Hematopoietic multipotent progenitor cell treated with erythropoietin and hydrocortisone succinate and interleukin-3 and kit ligand, for 17 days (in vitro differentiated cells): ENCODE measurements around the gene TREH.

ENCODE experiments used
- DNase-seq: peaks from one replicate; pipeline ENCODE4 v3.0.0-alpha.2; 2015; ENCODE audit warnings: low spot score

Gene TREH

DNA sequence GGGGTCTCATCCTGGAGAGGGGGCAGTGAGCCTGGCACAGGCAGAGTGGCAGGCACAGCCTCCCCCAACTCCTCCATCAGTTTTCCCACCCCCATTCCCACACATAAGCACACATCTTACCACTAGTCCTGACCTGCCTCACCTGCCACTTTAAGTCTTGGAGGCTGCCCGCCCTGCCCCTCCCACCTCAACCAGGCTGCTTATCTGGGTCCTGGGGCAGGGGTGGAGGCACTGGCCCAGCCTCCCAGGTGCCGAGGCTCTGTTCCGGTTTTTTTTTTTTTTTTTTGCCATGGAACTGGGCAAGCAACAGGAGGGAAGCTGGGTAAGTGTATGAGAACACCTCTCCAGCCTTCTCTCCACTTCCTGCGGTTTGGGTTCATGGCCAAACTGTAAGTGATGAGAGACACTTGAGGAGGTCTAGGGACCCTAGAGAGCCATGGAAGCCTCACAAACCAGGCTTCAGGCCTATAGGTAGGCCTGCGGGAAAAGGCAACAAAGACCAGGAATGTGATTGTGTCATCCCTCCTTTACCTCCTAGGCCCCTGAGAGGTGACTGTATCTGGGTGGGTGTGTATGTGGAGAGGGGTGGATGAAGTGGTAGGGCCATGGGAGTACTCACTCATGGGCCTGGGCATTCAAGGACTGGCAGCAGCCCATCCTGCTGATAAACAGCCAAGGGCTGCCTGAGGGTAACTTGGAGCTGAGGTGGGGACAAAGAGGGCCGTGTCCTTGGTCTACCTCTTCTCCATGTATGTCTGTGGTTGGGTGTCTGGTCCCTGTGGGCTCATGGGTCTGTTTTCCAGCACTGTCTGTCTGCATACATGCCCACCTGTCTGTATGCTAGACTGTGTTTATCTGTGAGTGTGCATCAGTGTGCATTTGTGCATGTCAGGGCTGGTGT is 49.4 kb downstream of the TREH start:
- no peak for DNase-seq

DNA sequence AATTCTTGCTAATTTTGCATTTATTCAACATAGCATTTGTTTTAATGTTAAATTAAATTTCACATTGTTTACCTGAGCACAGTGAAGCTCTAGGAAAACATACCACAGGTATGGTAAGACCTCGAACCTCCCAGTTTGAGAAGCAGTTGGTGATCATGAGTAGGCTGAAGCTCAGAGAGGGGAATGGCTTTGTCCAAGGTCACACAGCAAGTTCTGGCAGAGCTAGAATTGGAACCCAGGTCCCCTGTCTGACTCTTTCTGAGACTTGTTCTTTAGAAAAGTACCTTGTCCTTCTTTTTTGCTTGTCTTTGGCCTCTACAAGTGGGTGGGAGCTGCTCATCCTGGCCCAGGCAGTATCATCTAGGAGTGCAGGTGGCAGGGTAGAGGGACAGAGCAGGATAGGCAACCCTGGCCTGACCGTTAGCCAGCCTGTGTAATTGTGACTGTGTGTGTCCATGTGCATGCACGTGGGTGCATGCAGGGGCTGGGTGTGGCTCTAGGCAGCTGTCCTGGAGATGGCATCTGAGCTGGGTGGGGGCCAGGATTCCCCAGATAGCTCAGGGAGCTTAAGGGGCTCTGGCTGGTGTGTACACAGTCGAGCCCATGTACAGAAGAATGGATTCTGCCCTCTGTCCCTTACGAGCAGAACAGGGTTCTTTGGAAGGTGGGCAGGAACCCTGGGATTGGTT is 50.4 kb downstream of the TREH start:
- DNase-seq, result no peak

DNA sequence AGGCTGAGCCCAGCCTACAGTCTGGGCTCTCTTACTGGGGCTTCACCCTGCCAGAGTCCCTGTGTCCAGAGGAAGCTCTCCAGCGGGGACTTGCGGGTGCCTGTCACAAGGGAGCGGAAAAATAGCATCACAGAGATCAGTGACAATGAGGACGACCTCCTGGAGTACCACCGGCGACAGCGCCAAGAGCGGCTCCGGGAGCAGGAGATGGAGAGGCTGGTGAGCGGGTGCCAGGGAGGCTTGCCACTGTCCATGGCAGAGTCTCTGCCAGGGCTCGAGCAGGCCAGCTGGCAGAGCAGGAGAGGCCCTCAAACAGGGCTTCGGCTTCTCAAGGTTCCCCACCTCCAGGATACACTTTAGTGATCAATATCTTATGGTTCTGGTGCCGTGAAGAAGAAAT is 51.0 kb downstream of the TREH start:
- DNase-seq, result no peak

DNA sequence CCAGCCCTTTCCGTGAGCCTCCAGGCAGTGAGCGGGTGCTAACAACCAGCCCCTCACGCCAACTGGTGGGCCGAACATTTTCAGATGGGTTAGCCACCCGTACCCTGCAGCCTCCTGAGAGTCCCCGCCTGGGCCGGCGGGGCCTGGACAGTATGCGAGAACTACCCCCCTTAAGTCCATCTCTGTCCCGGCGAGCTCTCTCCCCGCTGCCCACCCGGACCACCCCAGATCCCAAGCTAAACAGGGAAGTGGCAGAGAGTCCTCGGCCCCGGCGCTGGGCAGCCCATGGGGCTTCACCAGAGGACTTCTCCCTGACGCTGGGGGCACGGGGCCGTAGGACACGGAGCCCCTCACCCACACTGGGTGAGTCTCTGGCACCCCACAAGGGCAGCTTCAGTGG is 51.4 kb downstream of the TREH start:
- DNase-seq, result no peak

DNA sequence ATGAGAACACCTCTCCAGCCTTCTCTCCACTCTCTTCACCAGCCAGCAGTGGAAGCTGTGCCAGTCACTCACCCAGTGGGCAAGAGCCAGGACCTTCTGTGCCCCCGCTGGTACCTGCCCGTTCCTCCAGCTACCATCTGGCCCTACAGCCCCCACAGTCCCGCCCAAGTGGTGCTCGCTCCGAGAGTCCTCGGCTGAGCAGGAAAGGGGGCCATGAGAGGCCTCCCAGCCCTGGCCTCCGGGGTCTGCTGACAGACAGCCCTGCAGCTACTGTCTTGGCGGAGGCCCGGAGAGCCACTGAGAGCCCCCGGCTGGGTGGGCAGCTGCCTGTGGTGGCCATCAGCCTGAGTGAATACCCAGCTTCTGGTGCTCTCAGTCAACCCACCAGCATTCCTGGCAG is 51.9 kb downstream of the TREH start:
- no peak for DNase-seq

DNA sequence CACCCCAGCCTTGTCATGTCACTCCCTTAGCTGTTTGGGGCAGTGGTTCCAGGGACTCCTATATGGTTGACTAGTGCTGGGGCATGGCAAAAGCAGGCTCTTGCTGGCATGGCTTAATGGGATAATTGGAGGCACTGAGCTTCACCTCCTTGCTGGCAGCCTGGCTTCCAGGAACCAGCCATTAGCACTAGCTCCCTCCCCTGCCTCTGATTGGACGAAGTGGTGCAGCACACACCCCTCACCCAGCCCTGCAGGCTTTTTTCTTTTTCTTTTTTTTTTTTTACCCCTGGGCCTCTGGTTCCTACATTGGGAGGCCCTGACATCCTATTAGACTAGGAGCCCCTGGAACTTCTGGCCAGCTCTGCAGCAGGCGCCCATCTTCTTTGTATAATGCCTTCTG is 53.5 kb downstream of the TREH start:
- DNase-seq, result no peak

DNA sequence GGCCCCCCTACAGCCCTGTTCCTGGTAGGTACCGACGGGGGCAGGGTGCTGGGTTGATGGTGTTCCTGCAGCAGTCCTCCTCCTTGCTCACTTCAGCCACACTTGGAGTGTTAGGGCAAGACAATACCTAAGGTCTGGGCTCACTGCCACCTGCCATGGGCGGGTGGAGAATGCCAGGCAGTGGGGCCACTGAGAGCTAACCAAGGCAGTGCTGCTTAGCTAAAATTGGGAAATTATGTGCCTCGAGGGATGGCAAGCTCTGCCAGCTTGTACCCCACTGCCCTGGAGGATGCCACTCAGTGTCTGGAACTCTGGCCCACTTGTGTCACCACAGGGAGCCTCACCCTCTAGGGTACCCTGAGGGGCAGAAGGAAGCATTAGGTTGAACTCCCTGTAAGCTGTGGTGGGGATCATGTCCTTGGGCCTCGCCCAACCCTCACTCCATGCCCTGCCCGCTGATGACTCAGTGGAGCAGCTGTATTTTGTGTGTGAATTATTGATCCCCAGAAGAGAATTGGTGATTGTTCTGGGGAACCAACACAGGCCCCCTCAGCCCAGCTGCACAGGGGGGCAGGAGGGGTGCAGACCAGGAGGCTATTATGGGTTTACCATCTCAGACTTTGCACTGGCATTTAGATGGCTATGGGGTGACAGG is 54.3 kb downstream of the TREH start:
- DNase-seq, result no peak

DNA sequence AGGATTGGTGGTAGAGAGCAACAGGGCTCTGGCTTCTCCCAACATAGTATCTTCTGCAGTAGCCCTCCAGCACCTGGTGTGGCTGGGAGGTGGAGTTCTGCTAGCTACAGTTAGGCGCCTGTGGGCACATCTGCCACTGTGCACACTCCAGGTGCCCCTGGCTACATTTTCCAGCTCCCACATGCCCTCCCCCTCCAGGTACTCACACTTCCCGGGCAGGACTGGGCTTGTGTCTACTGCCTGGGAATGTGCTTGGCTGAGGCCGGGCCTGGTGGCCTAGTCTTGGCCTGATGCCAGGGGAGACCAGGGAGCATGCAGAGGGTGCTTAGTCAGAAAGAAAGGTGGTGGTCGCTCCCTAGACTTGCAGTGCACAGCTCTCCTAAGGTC is 56.2 kb downstream of the TREH start:
- no peak for DNase-seq

DNA sequence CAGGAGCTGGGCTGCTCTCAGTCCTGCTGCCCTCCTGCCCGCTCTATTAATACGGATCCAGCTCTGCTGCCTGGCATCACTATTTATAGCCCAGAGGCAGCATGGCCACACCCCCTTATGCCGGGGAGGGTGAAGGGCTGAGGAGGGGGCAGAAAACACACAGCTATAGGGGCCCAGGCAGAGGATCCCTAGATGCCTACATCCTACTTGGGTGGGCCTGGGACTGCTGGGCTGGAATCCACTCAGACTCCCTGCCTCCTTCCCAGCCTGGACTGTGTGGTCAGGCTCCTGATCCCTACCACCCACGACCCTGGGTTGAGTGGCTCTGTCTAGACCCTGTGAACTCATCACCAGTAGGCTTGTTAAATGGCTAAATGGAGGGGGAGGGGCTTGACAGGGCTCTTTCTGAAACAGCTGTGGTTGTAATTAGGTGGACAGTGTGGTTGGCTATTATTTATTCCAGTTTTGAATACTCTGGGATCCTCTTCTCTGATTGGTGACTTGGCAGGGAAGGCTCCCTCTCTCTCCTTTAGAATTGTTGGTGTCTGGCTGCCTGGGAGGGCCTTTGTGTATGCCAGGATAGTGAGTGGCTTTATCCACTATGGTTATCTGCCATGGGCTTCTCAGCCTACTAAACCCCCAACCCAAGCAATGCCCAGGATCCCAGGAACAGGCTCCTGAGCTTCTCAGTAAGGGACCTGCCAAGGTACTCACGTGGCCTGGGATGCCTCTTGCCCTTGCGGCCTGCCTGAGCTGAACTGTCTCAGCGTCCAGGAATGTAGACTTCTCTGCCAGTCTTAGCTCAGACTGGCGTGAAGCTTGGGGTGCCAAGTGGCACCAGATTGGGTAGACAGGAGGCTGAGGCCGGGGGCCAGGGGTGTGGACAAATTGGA is 56.8 kb downstream of the TREH start:
- no peak for DNase-seq

DNA sequence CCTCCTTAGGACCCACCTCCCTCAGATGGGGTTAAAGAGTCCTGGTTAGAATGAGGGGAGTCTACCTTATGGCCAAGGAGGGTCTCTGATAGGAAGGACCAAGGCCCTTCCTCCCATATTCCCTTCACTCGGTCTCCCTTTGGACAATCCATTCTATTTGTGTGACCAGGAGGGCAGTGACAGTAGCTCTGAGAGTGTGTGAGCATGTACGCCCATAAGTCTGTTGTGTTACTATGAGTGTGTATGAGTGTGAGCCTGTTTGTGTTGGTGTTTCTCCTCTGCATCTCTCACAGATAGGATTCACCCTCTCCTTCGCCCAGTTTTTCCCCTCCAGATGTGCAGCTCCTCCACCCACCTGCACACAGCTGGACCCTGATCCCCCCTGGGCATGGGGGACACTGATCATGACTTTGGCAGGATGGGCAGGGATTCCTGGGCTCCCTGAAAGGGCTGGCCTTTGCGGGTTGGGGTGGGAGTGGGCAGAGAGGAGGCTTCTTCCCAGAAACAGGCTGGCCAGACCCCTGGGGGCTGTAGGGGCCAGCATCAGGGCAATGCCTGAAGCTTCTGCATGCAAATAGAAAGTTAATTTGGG is 57.6 kb downstream of the TREH start:
- DNase-seq, result no peak

DNA sequence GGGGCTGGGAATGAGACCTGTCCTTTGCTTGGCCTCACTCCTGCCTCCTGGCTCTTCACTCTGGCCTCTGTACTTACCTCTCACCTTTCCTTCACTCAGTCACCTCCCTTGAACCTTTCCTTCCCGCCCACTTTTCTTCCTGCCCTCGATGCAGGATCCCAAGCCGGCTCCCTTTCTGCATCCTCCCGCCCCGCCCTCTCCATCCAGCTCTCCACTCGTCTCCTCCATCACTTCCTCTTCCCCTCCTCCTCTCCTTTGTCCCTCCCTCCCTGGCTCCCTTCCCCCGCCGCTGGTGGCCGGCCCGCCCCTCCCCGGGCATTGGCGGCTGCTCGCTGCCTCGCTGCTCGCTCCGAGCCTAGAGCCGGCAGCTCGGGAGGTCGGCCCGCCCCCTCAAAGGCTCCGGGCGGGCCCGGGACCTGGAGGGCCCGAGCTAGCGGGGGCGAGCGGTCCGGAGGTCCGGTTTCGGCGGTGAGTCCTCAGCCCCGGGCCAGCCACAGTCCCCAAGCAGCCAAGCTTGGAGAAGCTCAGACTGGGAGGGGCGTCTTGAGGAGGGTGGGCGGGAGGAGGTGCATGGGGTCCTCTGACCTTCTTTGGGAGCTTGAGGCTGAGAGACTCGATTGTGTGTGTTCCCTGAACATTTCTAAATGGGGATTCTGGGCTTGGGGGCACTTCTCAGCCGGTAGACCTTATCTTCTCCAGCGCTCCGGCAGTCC is 58.2 kb downstream of the TREH start:
- no peak for DNase-seq

DNA sequence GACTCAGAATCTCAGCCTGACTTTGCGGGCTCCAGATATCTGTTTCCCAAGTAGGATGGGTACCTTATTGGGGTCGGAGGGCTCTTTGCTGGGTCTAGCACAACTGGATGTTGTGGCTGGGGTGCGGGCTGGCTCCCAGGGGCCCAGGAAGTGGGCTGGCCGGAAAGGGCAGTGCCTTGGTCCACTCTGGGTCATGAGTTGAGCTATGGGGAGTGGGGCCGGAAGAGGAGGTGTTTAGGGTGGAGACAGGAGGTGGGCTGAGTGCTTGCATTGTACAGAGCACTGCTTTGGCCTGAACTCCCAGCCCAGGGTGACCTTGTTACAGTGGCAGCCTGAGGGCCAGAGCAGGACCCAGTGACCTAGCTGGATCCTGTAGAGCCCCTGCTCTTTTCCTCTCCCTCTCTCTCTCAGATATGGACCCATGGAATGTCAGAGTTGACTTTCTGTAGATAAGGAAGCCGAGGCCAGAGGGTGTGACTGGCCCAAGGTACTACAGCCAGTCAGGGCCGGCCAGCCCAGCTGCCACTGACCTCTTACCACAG is 58.9 kb downstream of the TREH start:
- no peak for DNase-seq

DNA sequence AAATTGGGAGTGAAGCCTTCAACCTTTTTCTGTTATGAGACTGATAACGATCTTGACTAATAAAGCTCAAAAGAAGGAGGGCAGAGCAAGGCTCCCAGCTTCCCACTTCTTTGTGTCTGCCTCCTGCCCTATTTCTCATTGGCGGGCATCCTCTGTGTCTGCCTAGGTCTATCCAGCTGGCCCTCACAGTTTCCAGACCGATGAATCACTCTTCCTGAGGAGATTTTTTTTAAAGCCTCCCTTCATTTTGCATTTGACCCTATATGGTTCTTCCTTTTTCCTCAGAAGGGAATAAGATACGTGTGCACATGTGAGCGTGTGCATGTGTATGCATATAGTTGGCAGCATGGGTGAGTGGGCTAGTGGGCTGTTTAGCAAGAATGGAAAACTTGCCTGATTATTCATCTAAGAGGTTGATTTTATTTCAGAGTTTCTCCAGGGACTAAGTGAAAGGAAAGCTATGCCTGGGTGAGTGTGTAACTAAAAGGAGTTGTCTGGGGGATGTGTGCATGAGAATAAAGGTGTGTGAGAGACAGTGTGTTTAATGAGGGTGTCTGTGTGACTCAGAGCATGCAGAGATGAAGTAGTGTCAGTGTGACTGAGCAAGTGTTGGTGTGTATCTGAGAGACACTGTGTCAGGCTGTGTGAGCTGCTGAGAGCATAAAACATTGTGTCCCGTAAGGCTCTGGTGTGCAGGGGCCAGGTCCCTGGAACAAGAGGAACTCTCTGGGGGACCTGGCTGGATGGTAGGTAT is 59.8 kb downstream of the TREH start:
- DNase-seq, result no peak

DNA sequence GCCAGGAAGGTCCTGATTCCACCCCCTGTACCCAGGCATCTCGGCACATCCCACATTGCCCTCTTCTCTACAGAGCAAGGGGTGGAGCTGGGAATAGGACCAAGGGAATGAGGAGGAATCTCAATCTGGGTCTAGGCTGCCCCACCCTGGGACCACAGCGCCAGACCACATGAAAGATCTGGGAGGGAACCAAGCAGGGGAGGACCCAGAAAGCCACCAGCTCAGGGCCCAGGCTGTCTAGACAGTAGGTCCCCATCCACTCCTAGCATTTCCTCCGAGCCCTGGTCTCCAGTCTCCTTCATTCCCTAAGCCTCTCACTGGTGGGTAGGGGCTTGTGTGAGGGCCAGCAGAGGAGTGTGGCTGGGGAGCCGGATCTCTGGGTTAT is 60.5 kb downstream of the TREH start:
- no peak for DNase-seq

DNA sequence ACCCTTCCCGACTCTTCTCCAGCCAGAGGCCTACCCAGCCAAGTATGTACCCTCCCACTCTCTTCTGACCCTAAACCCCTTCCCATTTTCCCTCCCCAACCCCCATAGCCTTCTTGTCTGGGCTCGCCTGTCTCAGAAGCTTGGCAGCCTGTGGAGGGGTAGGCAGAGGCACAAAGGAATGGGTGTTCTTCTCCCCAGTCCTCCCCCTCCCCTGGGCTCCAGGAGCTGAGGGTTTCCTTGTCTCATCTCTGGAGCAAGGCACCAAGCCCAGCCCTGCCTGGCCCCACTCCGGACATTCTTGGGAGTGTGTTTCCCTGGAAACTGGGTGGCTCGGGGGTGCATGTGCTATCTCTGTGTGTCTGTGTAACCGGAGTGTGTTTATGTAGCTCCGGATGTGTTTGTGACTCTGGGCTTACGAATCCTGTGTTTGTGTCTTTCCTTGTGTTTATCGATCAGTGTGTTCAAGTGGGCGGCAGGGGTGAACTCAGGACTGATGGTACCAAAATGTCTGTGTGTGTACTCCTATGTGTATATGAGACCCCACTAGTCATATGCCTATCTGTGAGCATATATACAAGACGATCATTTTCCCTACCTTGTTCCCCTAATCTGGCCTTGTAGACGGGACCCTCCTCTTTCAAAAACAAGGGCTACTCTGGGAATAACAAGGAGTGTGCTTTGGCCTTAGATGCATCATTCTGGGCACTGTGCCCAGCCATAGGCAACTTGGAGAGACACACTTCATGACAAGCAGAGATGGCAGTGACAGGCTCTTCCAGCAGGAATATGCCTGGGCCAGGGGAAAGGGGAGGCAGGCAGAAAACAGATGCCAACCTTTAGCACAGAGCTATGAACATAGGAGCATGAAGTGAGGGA is 61.1 kb downstream of the TREH start:
- DNase-seq, result no peak

DNA sequence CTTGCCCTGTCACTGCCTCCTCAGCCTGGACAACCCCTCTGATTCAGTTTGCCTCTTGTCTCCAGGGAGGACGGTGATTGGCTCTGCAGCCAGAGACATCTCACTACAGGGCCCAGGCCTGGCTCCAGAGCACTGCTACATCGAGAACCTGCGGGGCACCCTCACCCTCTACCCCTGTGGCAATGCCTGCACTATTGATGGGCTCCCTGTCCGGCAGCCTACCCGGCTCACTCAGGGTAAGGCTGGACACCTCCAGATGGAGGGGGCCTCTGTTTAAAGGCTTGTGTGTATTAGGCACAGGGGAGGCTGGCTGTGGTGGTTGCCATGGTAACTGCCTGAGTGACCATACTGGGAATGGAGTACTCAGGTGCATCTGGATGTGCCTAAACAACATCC is 63.5 kb downstream of the TREH start:
- no peak for DNase-seq

DNA sequence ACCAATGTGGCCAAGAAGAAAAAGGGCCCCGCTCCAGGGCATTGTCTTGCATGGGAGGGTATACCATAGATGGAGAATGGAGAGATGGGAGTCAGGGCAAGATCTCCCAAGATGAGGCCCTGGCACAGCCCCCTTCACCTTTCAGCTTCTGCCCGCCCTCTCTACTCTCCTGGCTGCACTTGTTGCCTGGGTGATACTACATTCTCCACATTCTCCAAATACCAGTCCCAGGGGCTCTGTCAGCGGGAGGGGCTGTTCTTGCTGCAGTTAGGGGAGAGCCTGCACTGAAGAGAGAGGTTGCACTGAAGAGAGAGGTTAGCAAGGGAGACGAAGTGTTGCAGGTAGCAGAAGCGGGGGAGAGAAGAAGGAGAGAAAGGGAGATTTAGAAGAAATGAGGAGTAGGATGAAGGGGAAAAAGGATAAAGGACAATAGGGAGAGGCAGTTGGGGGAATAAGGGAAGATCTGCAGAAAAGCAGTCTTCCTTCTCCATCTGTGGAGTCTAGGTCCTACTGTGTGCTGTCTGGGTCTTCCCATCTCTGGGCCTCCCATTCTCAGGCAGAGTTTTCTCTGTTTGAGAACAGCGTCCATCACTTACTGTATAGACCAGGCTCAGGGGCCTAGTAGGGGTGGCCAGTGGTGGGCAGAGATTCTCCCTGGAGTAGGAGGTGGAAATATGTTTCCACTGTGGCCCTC is 64.0 kb downstream of the TREH start:
- no peak for DNase-seq

DNA sequence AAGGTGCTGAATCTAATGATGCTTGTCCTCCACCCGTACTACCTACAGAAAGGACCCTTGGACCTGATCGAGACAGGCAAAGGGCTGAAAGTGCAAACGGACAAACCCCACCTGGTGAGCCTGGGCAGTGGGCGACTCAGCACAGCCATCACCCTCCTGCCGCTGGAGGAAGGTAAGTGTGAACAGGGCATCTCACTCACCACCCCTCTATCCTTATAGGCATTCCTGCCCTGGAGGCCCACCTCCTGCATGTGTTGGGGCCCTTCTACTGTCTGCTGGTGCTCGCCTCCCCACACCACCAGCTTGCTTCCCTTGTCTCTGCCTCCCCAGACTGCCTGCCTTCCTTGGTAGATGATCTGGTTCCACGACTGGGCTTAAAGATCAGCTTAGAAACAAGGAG is 64.9 kb downstream of the TREH start:
- DNase-seq, result no peak
